ENCODE measurements around the gene FGD3. TPM values are rescaled to one million over a fixed set of nuclear protein-coding genes. Genes with fewer than 3 reads are reported as not detected.

The FGD3 gene
- total and polyA plus RNA-seq, 2 donors (not counting 1 experiment from before 2014, with no cell fraction given): 130 to 134 TPM

GRCh38 chr9:93008457-93008856, 61.1 kb downstream of the FGD3 start:
- WGBS (ENCODE audit: insufficient coverage): 100% methylated on average over 2 of the region's 8 CpGs
- TF ChIP-seq, protein P1, sequence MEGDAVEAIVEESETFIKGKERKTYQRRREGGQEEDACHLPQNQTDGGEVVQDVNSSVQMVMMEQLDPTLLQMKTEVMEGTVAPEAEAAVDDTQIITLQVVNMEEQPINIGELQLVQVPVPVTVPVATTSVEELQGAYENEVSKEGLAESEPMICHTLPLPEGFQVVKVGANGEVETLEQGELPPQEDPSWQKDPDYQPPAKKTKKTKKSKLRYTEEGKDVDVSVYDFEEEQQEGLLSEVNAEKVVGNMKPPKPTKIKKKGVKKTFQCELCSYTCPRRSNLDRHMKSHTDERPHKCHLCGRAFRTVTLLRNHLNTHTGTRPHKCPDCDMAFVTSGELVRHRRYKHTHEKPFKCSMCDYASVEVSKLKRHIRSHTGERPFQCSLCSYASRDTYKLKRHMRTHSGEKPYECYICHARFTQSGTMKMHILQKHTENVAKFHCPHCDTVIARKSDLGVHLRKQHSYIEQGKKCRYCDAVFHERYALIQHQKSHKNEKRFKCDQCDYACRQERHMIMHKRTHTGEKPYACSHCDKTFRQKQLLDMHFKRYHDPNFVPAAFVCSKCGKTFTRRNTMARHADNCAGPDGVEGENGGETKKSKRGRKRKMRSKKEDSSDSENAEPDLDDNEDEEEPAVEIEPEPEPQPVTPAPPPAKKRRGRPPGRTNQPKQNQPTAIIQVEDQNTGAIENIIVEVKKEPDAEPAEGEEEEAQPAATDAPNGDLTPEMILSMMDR (IDR thresholded peaks at IDR 0.05): no peak
- no peak for TF ChIP-seq EZH2 (IDR thresholded peaks at IDR 0.05; ENCODE audit: borderline replicate concordance, insufficient read depth, low read depth, low read length, poor library complexity, severe bottlenecking)
- Histone ChIP-seq H3K9me3 (ENCODE audit: control extremely low read depth in 1 of 3, control insufficient read depth in 2 of 3, insufficient read depth in 1 of 3, low read length in 2 of 3) (no peaks in the 10 kb centered on the region), H3K27me3 (replicated peaks in 1 of 4; ENCODE audit: control extremely low read depth in 1 of 4, control insufficient read depth in 3 of 4, insufficient read depth in 4 of 4, low read length in 3 of 4) (no peaks in the 10 kb centered on the region), H3K4me3 (ENCODE audit: control extremely low read depth in 1 of 5, extremely low read depth in 1 of 5, insufficient read depth in 1 of 5, low read depth in 2 of 5, low read length in 4 of 5) (no peak overlapping the region), H2AFZ (ENCODE audit: insufficient read depth, low read depth, low read length, poor library complexity, severe bottlenecking) (no peak overlapping the region), H3K4me1 (ENCODE audit: control insufficient read depth in 2 of 2, insufficient read depth in 2 of 2, low read length in 2 of 2) (no peaks in the 10 kb centered on the region), H3K9ac (ENCODE audit: low read length) (no peak overlapping the region), H3K27ac (ENCODE audit: low read length in 2 of 2) (no peak overlapping the region), H4K20me1 (ENCODE audit: control insufficient read depth, insufficient read depth, low read length, poor library complexity, severe bottlenecking) (peaks cover 79% of the 10 kb centered on the region), H3K4me2 (replicated peaks; ENCODE audit: low read depth, low read length, poor library complexity, severe bottlenecking) (no peak overlapping the region), H3K79me2 (ENCODE audit: control insufficient read depth, insufficient read depth, low read length) (peaks cover 41% of the 10 kb centered on the region), H3K36me3 (replicated peaks in 1 of 2; ENCODE audit: control extremely low read depth in 1 of 2, control insufficient read depth in 1 of 2, extremely low read depth in 1 of 2, insufficient read depth in 2 of 2, low read length in 1 of 2) (peaks cover 5 to 78% of the 10 kb centered on the region in 2 experiments)
- no peak for DNase-seq
- ChIA-PET POLR2A (interaction anchor here (0.7 kb wide), 1 partner anchor 42 kb away, joined by 3 read pairs; no protein-coding TSS in a partner anchor), CTCF (no interaction called here)
- H3K27ac Mint-ChIP-seq: no peak overlapping the region
- no peak overlapping the region for H3K4me3 Mint-ChIP-seq
- H3K9me3 Mint-ChIP-seq (ENCODE audit: insufficient read depth): no peaks in the 10 kb centered on the region
- intact Hi-C loops (cut with micrococcal nuclease): no loop called here
- no peak for ATAC-seq (ENCODE audit: low read depth)
- peaks cover 4% of the 10 kb centered on the region for H3K4me1 Mint-ChIP-seq
- no peaks in the 10 kb centered on the region for H3K27me3 Mint-ChIP-seq

GRCh38 chr9:93009337-93010015, 62.2 kb downstream of the FGD3 start:
- no peak overlapping the region for H3K4me3 ChIP-seq (ENCODE audit: control extremely low read depth in 1 of 5, extremely low read depth in 1 of 5, insufficient read depth in 1 of 5, low read depth in 2 of 5, low read length in 4 of 5)
- H3K4me2 ChIP-seq (replicated peaks; ENCODE audit: low read depth, low read length, poor library complexity, severe bottlenecking): no peak overlapping the region
- intact Hi-C loops (cut with micrococcal nuclease): no loop called here
- no peak overlapping the region for H2AFZ ChIP-seq (ENCODE audit: insufficient read depth, low read depth, low read length, poor library complexity, severe bottlenecking)
- no peak overlapping the region for H3K27ac Mint-ChIP-seq
- no peak overlapping the region for H3K9ac ChIP-seq (ENCODE audit: low read length)
- peaks cover 31% of the 10 kb centered on the region for H3K79me2 ChIP-seq (ENCODE audit: control insufficient read depth, insufficient read depth, low read length)
- H3K4me3 Mint-ChIP-seq: no peak overlapping the region
- TF ChIP-seq EZH2 (IDR thresholded peaks at IDR 0.05; ENCODE audit: borderline replicate concordance, insufficient read depth, low read depth, low read length, poor library complexity, severe bottlenecking): no peak
- TF ChIP-seq, protein P1 (IDR thresholded peaks at IDR 0.05): no peak
- WGBS (ENCODE audit: insufficient coverage): 96% methylated on average over 21 of the region's 21 CpGs
- H3K4me1 Mint-ChIP-seq: no peaks in the 10 kb centered on the region
- H3K9me3 Mint-ChIP-seq (ENCODE audit: insufficient read depth): no peaks in the 10 kb centered on the region
- POLR2A ChIA-PET: interaction anchor here (0.6 kb wide), 1 partner anchor 699 kb away, joined by 4 read pairs; no protein-coding TSS in a partner anchor
- peaks cover 7 to 77% of the 10 kb centered on the region in 2 experiments for H3K36me3 ChIP-seq (replicated peaks in 1 of 2; ENCODE audit: control extremely low read depth in 1 of 2, control insufficient read depth in 1 of 2, extremely low read depth in 1 of 2, insufficient read depth in 2 of 2, low read length in 1 of 2)
- DNase-seq (no peak), ATAC-seq (ENCODE audit: low read depth) (no peak)
- CTCF ChIA-PET: no interaction called here
- peaks cover 75% of the 10 kb centered on the region for H4K20me1 ChIP-seq (ENCODE audit: control insufficient read depth, insufficient read depth, low read length, poor library complexity, severe bottlenecking)
- no peaks in the 10 kb centered on the region for H3K9me3 ChIP-seq (ENCODE audit: control extremely low read depth in 1 of 3, control insufficient read depth in 2 of 3, insufficient read depth in 1 of 3, low read length in 2 of 3)
- no peaks in the 10 kb centered on the region for H3K27me3 Mint-ChIP-seq
- H3K27ac ChIP-seq (ENCODE audit: low read length in 2 of 2): no peak overlapping the region
- H3K27me3 ChIP-seq (replicated peaks in 1 of 4; ENCODE audit: control extremely low read depth in 1 of 4, control insufficient read depth in 3 of 4, insufficient read depth in 4 of 4, low read length in 3 of 4): no peaks in the 10 kb centered on the region
- no peaks in the 10 kb centered on the region for H3K4me1 ChIP-seq (ENCODE audit: control insufficient read depth in 2 of 2, insufficient read depth in 2 of 2, low read length in 2 of 2)

Data from B cell (primary cell).